Activated CD4-positive, alpha-beta T cell treated with anti-CD3 and anti-CD28 coated beads, Interleukin-2, amount 50 U/mL, for 4 hours (primary cell): ENCODE measurements around the gene PRMT1.
"Not testable (repeated sequence)": the region's sequence is repeated elsewhere in the genome, so short reads cannot be mapped to it uniquely, and the experiment has no call there.

ENCODE experiments used
- DNase-seq, 2 experiments: peaks; one replicate each; pipeline ENCODE4 v3.0.0-alpha.2; 2020

PRMT1 gene

GRCh38 chr19:49677231-49677900 is at the start of gene PRMT1:
Gene PRMT1 (plus strand): TSS chr19:49677271. CDS start chr19:49677281, 10 bp downstream.
- DNase-seq = peak in 1 of 2 experiments; percentile 49

- no peak for DNase-seq
Observed at GRCh38 chr19:49629659-49630058, 47.4 kb upstream of the PRMT1 start.

GRCh38 chr19:49631014-49631588 is 46.0 kb upstream of the PRMT1 start:
- no peak for DNase-seq

- no peak for DNase-seq
Observed at GRCh38 chr19:49631610-49632192, 45.4 kb upstream of the PRMT1 start.

GRCh38 chr19:49632576-49632975 is 44.5 kb upstream of the PRMT1 start:
- DNase-seq = no peak

- not testable (repeated sequence) for DNase-seq
Observed at GRCh38 chr19:49633273-49633672, 43.8 kb upstream of the PRMT1 start.

- no peak for DNase-seq
Observed at GRCh38 chr19:49635530-49636232, 41.4 kb upstream of the PRMT1 start.

- DNase-seq = no peak
Observed at GRCh38 chr19:49636233-49636932, 40.7 kb upstream of the PRMT1 start.

- no peak for DNase-seq
Observed at GRCh38 chr19:49637821-49638738, 39.0 kb upstream of the PRMT1 start.

- no peak for DNase-seq
Observed at GRCh38 chr19:49639401-49640112, 37.5 kb upstream of the PRMT1 start.

- peak; percentile 100 for DNase-seq
Observed at GRCh38 chr19:49640113-49640898, 36.8 kb upstream of the PRMT1 start, which contains the start of gene RRAS. Gene RRAS (minus strand): TSS chr19:49640143. CDS start chr19:49640098, 45 bp downstream.

- peak; percentile 97 to 98 for DNase-seq
Observed at GRCh38 chr19:49641688-49642491, 35.2 kb upstream of the PRMT1 start, which contains the start of gene SCAF1. Gene SCAF1 (plus strand): TSS chr19:49642209. CDS start chr19:49645027, 2,818 bp downstream.

GRCh38 chr19:49642492-49643035 is 34.5 kb upstream of the PRMT1 start:
- no peak for DNase-seq

- DNase-seq = no peak
Observed at GRCh38 chr19:49643466-49643865, 33.6 kb upstream of the PRMT1 start.

GRCh38 chr19:49645592-49645991 is 31.5 kb upstream of the PRMT1 start:
- no peak for DNase-seq

GRCh38 chr19:49645995-49646394 is 31.1 kb upstream of the PRMT1 start:
- no peak for DNase-seq

GRCh38 chr19:49646586-49646985 is 30.5 kb upstream of the PRMT1 start:
- DNase-seq = no peak

GRCh38 chr19:49651029-49651819 is 25.8 kb upstream of the PRMT1 start:
- no peak for DNase-seq
